Common myeloid progenitor, CD34-positive (primary cell): Measurements from ENCODE around the gene GRAP2.

Source experiments
- CTCF ChIA-PET: fragments of 350-600 bp; sonication (Branson Sonifier 250); formaldehyde crosslinking; loops from one replicate; lab custom pipeline; 2021; ENCODE audit warnings: antibody characterized with exemption; lab: Charles Lee
- POLR2A ChIA-PET: fragments of 350-600 bp; sonication (Branson Sonifier 250); formaldehyde crosslinking; loops from one replicate; lab custom pipeline; 2021; ENCODE audit warnings: antibody characterized with exemption; lab: Charles Lee
- DNase-seq, 3 donors: peaks; one replicate each; pipeline versions ENCODE4 v3.0.0 to v3.0.0-alpha.2; 2013
- H3K27ac ChIP-seq, 2 experiments: 1 replicate in 1 of 2; 2 replicates in 1 of 2; pipeline ENCODE4 v1.7.0; 2013; ENCODE audit warnings: inconsistent platforms in 2 of 2, low read length in 2 of 2, mild to moderate bottlenecking in 2 of 2, low read depth in 1 of 2, moderate library complexity in 1 of 2; ENCODE audit not compliant: severe bottlenecking in 2 of 2, insufficient read depth in 1 of 2, poor library complexity in 1 of 2
- H3K27me3 ChIP-seq, 5 experiments: replicated peaks in 2 of 5; 1 replicate in 3 of 5; 2 replicates in 2 of 5; pipeline versions ENCODE4 v1.6.1 to v1.7.0; 2013; ENCODE audit warnings: low read length in 4 of 5, mild to moderate bottlenecking in 2 of 5, moderate library complexity in 2 of 5, inconsistent platforms in 1 of 5; ENCODE audit not compliant: insufficient read depth in 5 of 5, control insufficient read depth in 4 of 5
- H3K36me3 ChIP-seq, 4 experiments: 1 replicate in 2 of 4; 2 replicates in 2 of 4; pipeline versions ENCODE4 v1.6.1 to v1.7.0; 2013; ENCODE audit warnings: low read length in 3 of 4, control low read depth in 1 of 4, mild to moderate bottlenecking in 1 of 4; ENCODE audit not compliant: control insufficient read depth in 4 of 4, insufficient read depth in 4 of 4
- H3K4me1 ChIP-seq, 4 experiments: 1 replicate in 3 of 4; 2 replicates in 1 of 4; pipeline versions ENCODE4 v1.6.1 to v1.7.1; 2013; ENCODE audit warnings: low read length in 3 of 4, mild to moderate bottlenecking in 3 of 4, control low read depth in 1 of 4, inconsistent platforms in 1 of 4, moderate library complexity in 1 of 4; ENCODE audit not compliant: control insufficient read depth in 4 of 4, insufficient read depth in 4 of 4; ENCODE audit errors: control extremely low read depth in 1 of 4
- H3K4me3 ChIP-seq, 7 experiments: 1 replicate in 4 of 7; 2 replicates in 3 of 7; pipeline versions ENCODE4 v1.5.1 to v1.7.0; 2013; ENCODE audit warnings: mild to moderate bottlenecking in 7 of 7, low read length in 6 of 7, moderate library complexity in 6 of 7, inconsistent platforms in 2 of 7, low read depth in 2 of 7, control low read depth in 1 of 7; ENCODE audit not compliant: insufficient read depth in 4 of 7, control insufficient read depth in 1 of 7; ENCODE audit errors: extremely low read depth in 1 of 7
- H3K9me3 ChIP-seq, 5 experiments: 1 replicate in 4 of 5; 2 replicates in 1 of 5; pipeline versions ENCODE4 v1.6.1 to v1.7.1; 2013; ENCODE audit warnings: low read length in 4 of 5, mild to moderate bottlenecking in 2 of 5, inconsistent platforms in 1 of 5, low read depth in 1 of 5, moderate library complexity in 1 of 5; ENCODE audit not compliant: control insufficient read depth in 4 of 5, insufficient read depth in 2 of 5; ENCODE audit errors: control extremely low read depth in 1 of 5
- WGBS: methylation state at CpG from one replicate; pipeline ENCODE4 v1.1.5; 2013; ENCODE audit not compliant: insufficient coverage; 5-methylcytosine and 5-hydroxymethylcytosine counted together

GRAP2 gene

DNA sequence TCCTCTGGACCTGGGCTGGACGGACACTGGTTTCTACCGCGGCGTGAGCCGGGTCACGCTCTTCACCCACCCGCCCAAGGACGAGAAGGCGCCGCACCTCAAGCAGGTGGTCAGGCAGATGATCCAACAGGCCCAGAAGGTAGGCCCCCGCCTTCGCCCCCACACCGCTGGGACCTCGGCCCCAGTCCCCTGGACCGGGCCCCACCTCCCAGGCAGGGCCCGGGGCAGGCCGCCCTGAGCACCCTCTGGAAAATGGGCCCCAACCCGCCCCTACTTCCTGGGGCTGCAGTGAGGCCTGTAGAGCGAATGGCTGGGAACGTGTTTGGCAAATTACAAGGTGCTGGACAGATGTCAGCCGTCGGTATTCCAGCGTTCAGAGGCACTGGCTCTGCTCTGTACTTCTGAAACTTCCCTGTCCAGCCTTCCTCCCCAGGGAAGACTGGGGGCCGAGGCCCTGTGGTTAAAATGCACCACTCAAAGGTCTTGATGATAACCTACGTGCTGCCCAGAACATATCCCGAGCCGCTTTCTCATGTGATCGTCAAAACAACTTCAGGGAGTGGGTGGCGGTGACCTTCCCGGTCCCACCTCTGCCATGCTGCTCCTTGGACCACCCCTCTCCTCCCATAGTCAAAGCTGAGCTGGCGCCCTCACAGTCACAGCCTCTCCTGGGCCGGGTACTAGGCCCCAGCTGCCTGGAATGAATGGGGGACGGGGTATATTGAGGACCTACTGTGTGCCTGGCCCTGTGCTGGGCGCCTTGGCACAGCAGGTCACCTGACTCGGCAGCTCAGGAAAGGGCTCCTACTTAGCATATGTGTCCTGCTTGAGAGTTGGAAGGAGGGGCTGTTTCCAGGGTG, 94.7 kb downstream of the GRAP2 start:
- H3K27ac ChIP-seq, result no peak overlapping the region
- H3K27me3 ChIP-seq, result peaks cover 0 to 69% (median 18%) of the 10 kb centered on the region in 5 experiments
- H3K4me3 ChIP-seq, result peak overlapping the region in 2 of 7 experiments; percentile 48 to 54
- DNase-seq, result no peak
- 51% methylated on average over 34 of the region's 35 CpGs for WGBS
- CTCF ChIA-PET, result interaction anchor here (1.2 to 1.3 kb wide), 3 partner anchors 10 to 29 kb away, joined by 3 to 4 read pairs (median 3); no protein-coding TSS in a partner anchor
- H3K36me3 ChIP-seq, result no peaks in the 10 kb centered on the region
- no peaks in the 10 kb centered on the region for H3K9me3 ChIP-seq
- H3K4me1 ChIP-seq, result peaks cover 0 to 18% (median 14%) of the 10 kb centered on the region in 4 experiments
- POLR2A ChIA-PET, result interaction anchor here (0.6 kb wide), 1 partner anchor 54 kb away, joined by 3 read pairs; no protein-coding TSS in a partner anchor

DNA sequence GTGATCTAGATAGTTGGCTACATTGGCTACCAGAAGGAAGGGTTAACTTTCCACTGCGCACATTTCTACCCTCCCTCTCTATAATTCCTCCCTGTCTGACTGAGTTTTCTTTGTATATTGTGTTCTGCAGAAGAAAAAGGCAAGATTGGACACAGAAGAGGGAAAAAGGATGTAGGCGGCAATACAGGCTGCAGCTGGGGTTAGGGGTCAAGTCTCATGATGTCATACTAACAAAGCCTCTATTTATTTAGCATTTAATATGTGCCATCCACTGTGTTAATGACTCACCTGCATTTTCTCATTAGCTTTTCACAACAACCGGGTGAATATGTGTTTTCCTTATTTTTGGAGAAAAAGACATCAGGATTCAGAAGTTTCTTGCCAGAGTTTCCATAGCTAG, 95.8 kb downstream of the GRAP2 start:
- CTCF ChIA-PET, result interaction anchor here (1.1 to 2.1 kb wide), 3 partner anchors 9 to 39 kb away, joined by 3 to 4 read pairs (median 4); no protein-coding TSS in a partner anchor

DNA sequence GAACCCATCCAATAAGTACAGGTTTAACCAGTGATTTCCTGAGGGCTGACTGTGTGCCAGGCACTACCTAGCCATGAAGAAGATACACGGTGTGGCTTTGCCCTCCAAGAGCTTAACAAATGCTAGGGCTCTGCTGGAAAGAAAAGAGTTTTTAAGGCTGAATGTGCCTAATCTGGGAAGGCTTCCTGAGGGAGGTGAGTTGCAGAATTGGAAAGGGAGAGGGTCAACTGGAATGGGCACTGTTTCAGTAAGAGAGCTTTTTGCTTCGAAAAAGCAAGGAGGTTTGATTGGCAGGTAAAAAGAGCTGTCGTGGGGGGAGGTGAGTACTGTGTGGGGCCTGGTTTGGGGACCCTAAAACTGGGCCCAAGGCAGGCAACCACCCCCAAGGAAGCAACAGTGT, 96.5 kb downstream of the GRAP2 start:
- peaks cover 0 to 80% (median 24%) of the 10 kb centered on the region in 5 experiments for H3K27me3 ChIP-seq
- no peaks in the 10 kb centered on the region for H3K9me3 ChIP-seq
- no peak overlapping the region for H3K4me3 ChIP-seq
- no peak overlapping the region for H3K27ac ChIP-seq
- ChIA-PET CTCF (interaction anchor here (1.1 to 2.1 kb wide), 2 partner anchors 26 to 39 kb away, joined by 3 to 4 read pairs; no protein-coding TSS in a partner anchor), POLR2A (no interaction called here)
- 100% methylated on average over 2 of the region's 3 CpGs for WGBS
- no peak for DNase-seq
- H3K4me1 ChIP-seq, result peaks cover 0 to 18% (median 14%) of the 10 kb centered on the region in 4 experiments
- no peaks in the 10 kb centered on the region for H3K36me3 ChIP-seq

More for the DNA sequence above, 95.8 kb downstream of the GRAP2 start:
- Histone ChIP-seq H3K9me3 (no peaks in the 10 kb centered on the region), H3K27ac (no peak overlapping the region), H3K4me1 (peaks cover 0 to 18% (median 14%) of the 10 kb centered on the region in 4 experiments), H3K27me3 (peaks cover 0 to 79% (median 21%) of the 10 kb centered on the region in 5 experiments), H3K4me3 (no peak overlapping the region), H3K36me3 (no peaks in the 10 kb centered on the region)
- 100% methylated on average over 1 of the region's 3 CpGs for WGBS
- POLR2A ChIA-PET, result no interaction called here
- no peak for DNase-seq

DNA sequence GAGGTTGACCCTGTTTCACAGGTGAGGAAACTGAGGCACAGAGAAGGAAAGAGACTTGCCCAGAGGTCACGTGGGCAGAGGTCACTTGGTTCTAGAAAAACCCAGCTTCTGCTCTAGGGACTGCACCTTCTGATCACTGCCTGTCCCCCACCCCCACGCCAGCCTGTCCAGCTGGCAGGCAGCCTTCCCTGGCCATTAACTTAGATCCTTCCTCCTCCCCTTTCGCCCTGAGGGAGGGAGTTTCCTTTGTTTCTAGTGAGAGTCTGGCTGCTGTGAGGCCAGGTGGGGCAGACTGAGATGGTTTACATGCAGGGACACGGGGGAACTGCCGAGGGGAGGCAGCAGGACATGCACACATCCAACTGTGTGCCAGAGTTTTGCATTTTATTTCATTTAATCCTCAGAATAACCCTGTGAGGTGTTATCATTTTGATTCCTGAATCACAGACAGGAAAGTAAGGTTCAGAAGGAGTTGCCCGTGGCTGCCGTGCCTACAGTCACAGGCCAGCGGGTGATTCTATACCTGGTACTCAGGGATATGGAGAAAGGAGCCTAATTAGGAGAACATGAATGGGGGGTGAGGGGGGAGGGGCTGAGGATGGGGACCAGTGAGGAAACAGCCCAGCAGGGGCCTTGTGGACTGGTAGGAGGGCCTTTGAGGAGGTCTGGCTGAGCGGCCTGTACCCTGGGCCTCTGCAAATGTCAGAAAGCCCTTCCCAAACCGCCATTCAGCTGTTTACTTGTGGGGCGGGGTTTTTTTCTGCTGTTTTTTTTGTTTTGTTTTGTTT, 97.2 kb downstream of the GRAP2 start:
- ChIA-PET POLR2A (no interaction called here), CTCF (interaction anchor here (2.1 kb wide), 1 partner anchor 26 kb away, joined by 4 read pairs; no protein-coding TSS in a partner anchor)
- no peaks in the 10 kb centered on the region for H3K36me3 ChIP-seq
- peaks cover 0 to 18% (median 14%) of the 10 kb centered on the region in 4 experiments for H3K4me1 ChIP-seq
- no peaks in the 10 kb centered on the region for H3K9me3 ChIP-seq
- H3K4me3 ChIP-seq, result no peak overlapping the region
- DNase-seq, result no peak
- no peak overlapping the region for H3K27ac ChIP-seq
- WGBS, result 92% methylated on average over 4 of the region's 11 CpGs
- H3K27me3 ChIP-seq, result peaks cover 0 to 80% (median 29%) of the 10 kb centered on the region in 5 experiments

DNA sequence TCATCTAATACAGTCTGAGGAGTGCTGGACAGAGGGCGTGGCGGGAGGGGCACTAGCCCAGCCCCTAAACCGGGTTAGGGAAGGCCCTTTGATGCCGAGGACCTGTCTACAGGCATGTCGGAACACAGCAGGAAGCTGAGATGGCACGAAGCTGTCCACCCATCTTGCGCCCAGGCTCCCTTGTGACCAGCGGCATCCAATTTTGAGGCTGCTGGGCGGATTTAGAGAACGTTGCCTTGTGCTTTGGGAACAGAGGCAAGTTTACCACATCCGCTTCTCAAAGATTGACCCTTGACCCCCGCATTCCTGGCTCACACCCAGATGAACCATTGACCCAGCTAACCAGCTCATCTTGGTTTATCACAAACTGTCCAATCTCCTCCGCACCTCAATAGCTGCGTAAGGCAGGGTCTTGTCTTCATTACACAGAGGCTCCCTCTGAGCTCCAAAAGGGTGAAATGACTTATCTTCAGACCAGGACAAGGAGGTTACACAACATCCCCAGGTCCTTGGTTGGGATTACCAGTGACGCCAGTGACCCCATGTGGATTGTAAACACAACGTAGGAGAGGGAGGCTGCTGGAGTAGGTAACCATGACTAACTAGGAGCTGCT, 98.4 kb downstream of the GRAP2 start:
- CTCF ChIA-PET, result interaction anchor here (0.9 to 1.5 kb wide), 5 partner anchors 14 to 66 kb away, joined by 3 to 4 read pairs (median 3); no protein-coding TSS in a partner anchor
- Histone ChIP-seq H3K4me1 (peaks cover 0 to 11% (median 8%) of the 10 kb centered on the region in 4 experiments), H3K27ac (no peak overlapping the region), H3K27me3 (peaks cover 0 to 76% (median 27%) of the 10 kb centered on the region in 5 experiments), H3K36me3 (no peaks in the 10 kb centered on the region), H3K9me3 (no peaks in the 10 kb centered on the region), H3K4me3 (no peak overlapping the region)
- peak; percentile 12 to 53 (median 40) for DNase-seq
- POLR2A ChIA-PET, result no interaction called here
- 92% methylated on average over 15 of the region's 16 CpGs for WGBS

DNA sequence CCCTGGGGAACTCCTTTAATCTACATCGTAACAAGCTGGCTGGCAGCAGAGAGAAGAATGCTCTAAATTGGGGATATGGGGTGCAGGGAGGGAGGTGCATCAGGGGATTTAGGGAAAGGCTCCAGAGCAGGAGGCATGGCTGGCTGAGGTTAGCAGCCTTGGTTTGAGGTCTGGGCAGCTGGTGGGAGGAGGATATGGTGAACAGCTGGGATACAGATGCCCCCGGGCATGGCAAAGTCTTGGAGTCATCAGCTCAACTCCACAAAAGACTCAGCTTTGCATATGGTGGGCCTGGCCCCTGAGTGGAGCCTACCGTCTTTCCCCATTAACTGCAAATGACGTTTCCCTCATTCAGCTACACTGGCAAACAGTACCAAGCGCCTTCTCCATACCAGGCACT, 99.3 kb downstream of the GRAP2 start:
- 100% methylated on average over 5 of the region's 5 CpGs for WGBS
- Histone ChIP-seq H3K4me1 (peaks cover 0 to 3% (median 3%) of the 10 kb centered on the region in 4 experiments), H3K36me3 (no peaks in the 10 kb centered on the region), H3K27me3 (peaks cover 0 to 74% (median 24%) of the 10 kb centered on the region in 5 experiments), H3K9me3 (no peaks in the 10 kb centered on the region), H3K4me3 (no peak overlapping the region), H3K27ac (no peak overlapping the region)
- ChIA-PET CTCF (interaction anchor here (0.9 to 1.7 kb wide), 8 partner anchors 10 to 224 kb away, joined by 3 to 4 read pairs (median 3); no protein-coding TSS in a partner anchor), POLR2A (no interaction called here)
- no peak for DNase-seq
